OCI-M2 (cell line): ENCODE measurements around the gene E2F7.

ENCODE experiments used
- DNase-seq: peaks from one replicate; lab custom pipeline; 2025; ENCODE audit not compliant: unreplicated experiment; lab: John Stamatoyannopoulos, UW

E2F7 gene

DNA sequence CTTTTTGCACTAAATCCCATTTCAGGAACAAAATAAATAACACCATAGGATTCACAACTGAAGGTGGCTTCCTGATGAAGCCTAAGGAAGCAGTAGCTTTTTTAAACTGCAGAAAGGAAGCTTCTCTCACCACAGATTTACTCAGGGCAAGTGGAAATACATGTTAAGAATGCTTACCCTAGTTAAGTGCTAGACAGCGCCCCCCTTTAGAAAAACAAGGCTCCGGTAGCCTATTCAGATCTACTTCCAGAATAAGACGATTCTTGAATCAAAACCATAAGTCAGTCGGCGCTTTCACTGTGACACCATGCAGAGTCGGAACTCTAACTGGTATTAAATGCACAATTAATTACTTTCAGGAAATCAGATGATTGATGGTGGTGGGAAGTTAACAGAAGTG is 41.9 kb downstream of the E2F7 start:
- DNase-seq: no peak

DNA sequence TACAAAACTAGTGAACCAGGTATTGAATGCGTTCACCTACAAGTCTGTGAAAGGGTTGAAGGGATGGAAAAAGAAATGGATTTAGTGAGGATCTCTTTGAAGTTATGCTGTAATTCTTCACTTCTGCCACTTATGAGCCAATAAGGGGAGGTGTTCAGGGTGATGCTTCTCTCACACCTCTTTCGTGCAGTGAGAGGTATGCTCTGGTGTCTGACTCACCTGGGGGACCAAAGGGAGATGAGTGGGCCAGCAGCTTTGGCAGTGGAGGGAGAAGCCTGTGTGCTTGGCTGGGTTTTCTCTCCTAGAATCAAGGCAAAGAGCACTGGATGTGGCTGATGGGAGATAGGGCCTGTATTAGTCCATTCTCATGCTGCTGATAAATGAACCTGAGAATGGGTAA is 45.4 kb downstream of the E2F7 start:
- no peak for DNase-seq

DNA sequence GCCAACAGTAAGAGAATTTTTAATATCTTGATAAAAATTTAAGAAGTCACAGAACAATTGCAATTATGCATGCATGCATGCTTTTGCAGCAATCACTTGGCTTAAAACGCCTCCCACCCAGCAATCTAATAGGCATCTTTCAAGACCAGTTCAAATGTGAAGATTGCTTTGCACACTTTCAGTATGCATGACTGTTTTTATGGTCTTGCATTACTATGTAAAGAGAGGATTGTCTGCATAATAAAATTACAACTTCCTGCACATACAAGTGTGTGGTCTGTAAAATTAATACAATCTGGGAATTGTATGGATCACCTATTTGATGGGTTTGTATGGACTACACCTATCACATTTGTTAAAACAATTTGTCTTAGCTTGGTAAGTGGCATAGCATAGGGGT is 48.8 kb downstream of the E2F7 start:
- no peak for DNase-seq

DNA sequence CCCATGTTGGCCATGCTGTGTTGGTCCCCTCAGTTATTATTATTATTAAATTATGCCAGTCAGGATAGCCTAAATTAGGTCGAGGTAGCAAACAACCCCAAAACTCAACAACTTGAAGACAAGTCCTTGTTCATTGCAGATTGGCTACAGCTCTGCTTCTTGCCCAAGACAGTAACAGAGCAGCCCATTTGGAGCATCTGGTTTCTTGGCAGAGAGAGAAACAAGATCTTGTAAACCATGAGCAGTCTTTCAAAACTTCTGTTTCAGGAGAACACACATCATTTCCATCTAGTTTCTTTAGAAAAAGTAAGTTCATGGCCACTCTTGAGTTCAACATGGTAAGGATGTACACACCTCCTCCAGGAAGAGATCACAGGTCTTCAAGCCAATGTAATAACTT is 52.3 kb downstream of the E2F7 start:
- DNase-seq: no peak

DNA sequence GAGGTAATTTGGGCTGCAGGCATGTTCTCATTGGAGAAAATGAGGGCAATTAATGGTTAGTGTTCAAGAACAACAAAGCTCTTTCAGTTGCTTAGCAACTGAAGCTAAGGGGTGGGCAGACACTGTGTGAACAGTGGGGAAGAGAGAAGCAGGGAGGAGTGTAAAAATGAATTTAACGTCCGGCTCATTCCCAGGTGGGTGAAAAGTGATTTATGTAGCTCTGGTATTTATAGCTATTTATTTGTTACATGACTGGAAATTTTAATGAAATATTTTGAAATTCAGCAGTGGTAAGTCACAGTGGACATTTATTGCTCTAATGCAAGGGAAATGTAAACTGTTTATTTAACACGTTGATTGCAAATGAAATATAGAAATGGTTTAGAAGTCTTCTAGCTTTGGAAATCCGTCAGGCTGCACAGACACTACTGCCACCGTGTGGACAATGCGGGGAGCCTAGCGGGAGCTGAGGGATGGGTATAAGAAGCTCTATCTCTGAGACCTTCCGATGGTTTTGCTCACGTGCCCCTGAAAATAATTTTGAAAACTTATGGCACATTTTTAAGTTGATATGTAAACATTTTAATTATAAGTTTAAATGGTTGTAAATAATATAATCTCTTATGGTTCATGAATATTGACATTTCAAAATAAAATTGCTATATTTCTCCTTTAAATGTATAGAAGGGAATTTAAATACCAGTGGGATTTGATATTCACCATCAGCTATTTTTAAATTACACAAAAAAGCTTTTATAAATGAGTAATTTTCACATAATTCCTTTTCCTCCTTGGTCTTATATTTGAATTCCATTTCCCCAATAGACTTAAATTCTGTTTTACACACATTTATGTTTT is 54.4 kb downstream of the E2F7 start:
- DNase-seq: peak; percentile 10

DNA sequence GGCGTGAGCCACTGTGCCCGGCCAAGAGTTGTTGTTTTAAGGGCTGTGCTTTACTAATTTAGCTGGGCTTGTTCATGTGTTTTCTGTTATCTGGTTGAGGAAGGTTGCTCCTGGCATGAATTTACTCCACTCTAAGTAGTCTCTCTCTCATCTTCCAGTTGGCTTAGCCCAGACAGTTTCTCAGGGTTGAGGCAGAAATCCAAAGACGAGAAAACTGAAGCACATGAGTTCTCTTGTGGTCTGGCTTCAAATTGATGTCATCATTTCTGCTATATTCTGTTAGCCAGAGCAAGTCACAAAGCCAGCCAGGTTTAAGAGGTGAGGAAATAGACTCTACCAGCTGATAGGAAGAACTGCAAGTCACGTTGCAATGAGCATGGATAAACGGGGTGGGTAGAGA is 57.9 kb downstream of the E2F7 start:
- no peak for DNase-seq

DNA sequence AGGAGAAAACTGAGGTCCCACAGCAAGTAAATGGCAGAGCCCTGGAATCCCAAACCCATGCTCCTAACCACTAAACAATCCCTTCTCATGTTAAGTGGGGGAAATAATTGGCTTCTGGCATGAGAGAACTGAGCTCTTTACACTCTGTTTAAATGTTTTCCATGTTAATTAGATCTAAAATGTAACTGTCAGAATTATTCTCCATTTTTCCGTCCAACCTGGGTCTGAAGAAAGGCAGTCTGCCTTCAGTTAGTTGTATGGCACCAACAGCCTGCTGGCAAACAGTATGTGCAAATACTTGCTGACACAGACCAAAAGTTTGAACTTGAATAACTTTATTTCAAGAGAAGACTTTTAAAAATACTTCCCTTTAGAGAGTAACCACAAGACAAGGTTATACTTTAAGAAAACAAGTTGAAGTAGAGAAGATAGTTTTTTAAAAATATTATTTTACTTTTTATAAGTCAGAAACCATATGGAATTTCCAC is 59.7 kb downstream of the E2F7 start:
- no peak for DNase-seq

DNA sequence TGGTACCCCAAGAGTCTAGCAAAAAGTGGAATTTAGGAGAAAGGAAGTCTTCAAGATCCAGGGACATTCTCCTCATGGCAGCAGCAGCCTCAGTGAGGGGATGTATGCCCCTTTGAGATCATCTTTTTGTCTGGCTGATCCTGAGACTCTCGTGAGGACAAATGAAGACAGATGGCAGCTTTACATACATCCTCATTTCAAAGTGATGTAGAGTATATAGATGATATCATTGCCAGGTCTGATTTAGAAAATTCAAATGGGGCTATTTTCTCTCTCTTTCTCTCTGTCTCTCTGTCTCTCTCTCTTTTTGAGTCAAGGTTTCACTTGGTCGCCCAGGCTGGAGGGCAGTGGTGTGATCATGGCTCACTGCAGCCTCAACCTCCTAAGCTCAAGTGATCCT is 61.5 kb downstream of the E2F7 start:
- DNase-seq: no peak

DNA sequence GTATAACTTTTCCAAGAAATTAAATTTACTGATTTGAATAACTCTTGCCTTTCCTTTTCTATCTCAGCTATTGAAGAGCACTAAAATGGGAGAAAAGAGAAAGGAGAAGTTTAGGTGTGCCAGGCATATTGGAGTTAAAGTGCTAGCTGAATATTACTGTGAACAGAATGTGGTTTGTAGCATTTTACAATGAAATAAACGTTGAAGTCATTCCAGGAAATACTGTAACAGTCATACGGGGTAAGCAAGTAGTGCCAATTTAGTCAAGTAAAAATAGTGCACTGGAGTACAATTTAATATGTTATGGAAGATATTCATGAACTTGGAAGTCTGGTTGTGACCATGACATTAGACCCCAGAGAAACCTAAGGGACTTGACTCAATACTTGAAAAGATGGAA is 62.1 kb downstream of the E2F7 start:
- no peak for DNase-seq

DNA sequence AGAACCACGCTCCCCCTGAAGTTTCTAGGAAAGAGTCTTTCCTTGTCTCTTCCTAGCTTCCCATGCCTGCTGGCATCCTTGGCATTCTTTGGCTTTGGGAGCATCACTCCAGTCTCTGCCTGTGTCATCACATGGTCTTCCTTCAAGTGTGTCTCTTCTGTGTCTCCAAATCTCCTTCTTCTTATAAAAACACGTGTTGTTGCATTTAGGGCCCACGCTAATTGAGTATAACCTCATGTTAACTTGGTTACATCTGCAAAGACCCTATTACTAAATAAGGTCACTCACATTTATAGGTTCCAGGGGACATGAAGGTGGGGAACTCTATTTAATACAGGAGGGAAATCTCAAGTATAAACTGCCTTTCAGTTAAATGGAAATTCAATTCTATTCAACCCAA is 63.0 kb downstream of the E2F7 start:
- no peak for DNase-seq

DNA sequence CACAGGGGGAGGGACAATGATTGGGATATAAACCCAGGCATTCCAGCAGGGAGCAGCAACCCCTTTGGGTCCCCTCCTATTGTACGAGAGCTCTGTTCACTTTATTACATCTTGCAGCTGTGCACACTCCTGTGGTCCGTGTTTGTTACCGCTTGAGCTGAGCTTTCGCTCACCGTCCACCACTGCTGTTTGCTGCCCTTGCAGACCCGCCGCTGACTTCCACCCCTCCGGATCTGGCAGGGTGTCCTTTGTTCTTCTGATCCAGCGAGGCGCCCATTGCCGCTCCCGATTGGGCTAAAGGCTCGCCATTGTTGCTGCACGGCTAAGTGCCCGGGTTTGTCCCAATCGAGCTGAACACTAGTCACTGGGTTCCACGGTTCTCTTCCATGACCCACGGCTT is 64.1 kb downstream of the E2F7 start:
- no peak for DNase-seq

DNA sequence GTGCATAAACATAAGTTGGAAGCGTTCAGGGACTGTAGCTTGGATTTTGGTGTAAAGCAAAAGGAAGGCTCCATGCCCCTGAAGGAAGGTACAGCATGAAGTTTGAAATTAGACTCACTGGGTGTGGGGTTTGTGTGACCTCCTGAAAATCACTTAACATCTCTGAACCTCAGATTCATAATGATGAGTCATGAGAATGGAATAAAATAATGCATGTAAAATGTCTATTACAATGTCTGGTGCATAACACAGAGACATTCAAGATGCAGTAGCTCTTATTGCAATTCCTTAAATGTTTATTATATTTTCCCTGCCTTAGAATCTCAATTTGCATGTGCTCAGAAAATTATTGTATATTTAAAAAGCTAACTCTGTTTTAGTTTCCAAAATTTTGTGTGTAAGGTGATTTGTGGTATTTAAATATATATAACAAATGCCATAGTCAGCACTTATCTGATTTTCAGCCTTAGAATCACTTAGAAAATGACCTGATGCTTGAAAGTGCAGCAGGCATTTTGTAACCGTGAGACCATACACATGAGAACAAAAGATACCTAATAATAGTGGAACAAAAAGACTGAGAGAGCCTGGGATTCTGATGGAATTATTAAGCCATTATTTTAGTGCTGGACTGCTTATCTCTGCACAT is 66.3 kb downstream of the E2F7 start:
- no peak for DNase-seq

DNA sequence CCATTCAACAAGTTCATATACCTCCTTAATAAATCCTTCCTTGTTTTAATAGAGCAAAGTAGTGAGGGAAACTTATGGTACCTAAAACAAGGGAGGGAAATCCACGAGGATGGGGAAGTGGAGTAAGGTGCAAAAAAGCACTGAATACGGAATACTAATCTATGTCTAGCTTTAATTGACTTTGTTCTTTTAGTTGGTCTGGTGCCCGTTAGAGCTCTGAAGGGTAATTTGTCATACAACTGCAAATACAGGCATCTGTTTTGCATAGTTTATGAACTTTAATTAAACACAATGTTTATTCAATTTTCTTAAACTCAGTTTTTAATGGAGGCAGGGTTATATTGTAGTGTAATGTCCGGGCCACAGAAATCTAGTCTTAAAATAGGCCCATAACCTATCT is 67.0 kb downstream of the E2F7 start:
- DNase-seq: no peak

DNA sequence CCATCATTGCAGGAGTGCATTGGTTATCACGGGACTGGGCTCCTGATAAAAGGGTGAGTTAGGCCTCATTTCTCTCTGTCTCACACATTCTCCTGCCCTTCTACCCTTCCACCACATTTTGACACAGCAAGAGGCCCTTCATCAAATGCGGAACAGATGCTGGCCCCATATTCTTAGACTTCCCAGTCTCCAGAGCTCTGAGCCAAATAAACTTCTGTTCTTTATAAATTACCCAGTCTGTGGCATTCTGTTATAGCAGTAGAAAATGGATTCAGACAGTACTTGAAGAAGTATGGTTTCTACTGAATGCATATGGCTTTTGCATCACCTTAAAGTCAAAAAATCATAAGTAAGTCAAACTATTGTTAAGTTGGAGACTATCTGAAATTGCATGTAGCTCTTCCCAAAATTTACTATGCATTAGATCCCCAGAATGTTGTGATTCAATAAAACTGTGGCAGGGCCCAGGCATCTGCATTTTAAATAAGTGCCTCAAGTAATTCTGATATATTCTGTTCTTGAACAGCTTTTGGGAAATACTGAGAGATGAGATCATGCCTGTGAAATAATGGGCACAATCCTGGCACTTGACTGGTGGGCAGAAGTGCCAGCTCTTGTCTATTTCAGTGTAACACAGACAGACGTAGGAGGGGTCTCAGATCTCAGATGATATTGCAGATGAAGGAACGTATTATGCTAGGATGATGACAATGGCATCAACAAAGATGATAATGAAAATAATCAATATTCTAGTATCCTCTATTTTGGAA is 68.2 kb downstream of the E2F7 start:
- DNase-seq: no peak

DNA sequence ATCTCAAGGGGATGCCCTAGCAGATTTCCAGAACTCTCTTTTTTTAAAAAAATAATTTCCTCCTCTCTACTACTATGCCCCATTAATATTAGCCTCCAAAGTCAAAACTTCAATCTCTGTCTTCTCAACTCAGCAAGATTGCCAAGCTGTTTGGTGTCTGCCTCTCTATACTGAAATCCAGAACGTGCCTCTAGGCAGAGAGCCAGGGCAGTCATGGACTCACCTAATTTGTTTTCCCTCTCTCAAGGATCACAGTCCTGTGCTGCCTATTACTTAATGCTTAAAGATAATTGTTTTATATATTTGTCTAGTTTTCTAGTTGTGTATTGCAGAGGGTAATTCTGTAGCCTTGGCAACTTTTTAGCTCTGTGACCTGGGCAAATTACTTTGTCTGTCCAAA is 74.7 kb downstream of the E2F7 start:
- DNase-seq: no peak

DNA sequence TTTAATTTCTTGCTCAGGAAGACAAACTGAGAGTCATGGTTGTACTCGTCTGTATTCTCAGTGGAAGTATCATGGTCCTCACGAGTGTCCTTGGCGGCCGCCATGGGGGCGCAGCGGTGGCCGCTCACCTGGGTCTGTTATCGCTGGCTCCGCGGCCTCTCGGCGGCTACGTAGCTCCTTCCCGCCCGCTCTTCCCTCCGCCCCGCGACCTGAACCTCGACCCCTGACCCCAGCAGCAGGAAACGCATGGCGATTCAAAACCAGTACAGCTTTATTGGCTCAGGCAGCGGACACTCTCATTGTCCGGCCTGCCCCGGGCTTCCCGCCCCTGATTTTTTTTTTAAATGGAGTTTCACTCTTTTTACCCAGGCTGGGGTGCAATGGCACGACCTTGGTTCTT is 80.8 kb downstream of the E2F7 start:
- no peak for DNase-seq

DNA sequence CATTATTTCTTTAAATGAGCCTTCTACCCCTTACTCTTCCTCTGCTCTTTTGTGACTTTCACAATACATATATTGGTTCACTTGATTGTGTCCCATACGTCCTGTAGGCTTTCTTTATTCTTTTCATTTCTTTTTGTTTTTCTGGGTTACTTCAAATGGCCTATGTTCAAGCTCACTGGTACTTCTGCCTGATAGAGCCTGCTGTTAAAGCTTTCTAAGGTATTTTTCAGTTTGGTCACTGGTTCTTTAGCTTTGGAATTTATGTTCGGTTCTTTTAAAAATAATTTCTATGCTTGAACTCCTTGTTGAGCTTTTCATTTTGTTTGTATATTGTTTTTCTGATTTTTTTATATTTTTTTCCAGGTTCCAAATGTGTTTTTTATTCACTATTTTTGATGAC is 81.9 kb downstream of the E2F7 start:
- no peak for DNase-seq

DNA sequence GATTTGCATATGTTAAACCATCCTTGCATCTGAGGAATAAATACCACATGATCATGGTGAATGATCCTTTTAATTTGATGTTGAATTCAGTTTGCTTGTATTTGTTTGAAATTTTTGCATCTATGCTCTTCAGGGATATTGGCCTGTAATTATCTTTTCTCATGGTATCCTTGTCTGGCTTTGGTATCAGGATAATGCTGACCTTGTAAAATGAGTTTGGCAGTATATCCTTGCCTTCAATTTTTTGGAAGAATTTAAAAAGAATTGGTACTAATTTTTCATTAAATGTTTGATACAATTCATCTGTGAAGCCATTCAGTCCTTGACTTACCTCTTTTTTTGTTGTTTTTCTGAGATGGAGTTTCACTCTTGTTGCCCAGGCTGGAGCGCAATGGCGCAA is 85.2 kb downstream of the E2F7 start:
- DNase-seq: no peak

DNA sequence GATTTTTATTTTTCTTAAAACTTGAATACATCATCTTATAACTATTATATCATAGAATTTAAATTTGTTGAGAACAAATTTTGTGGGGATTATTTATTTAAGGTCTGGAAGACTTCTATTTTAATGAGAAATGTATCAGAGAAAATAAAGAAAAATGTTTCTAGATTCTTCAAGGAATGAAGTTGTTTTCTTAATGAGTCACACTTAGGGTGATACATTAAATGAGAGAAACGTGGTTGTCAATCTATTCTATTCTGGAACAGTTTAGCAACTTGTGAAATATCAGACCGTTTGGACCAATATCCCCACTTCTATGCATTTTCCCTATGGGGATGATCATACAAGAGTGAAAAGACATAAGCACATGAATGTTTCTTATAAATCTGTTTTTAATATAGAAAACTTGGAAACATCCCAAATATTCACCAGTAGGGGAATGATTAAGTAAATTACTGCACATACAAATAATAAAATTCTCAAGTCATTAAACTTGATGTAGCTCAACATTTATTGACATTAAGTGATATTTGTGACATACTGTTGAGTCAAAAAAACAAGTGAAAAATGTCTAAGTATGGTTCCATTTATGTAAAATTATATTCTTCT is 88.5 kb downstream of the E2F7 start:
- DNase-seq: no peak
